ENCODE data around the gene TMEM163.

Gene TMEM163

GRCh38 chr2:134669731-134670669 is 48.8 kb downstream of the TMEM163 start:
- no peak for DNase-seq (ENCODE audit: low read depth)
- TF ChIP-seq CTCF (IDR thresholded peaks at IDR 0.05; ENCODE audit: low read depth, low read length, missing control alignments) = no peak
- H3K4me3 ChIP-seq (ENCODE audit: low read depth, low read length) = no peak overlapping the region

- no peak for DNase-seq (ENCODE audit: low read depth)
- H3K4me3 ChIP-seq (ENCODE audit: low read depth, low read length) = no peak overlapping the region
- TF ChIP-seq CTCF (IDR thresholded peaks at IDR 0.05; ENCODE audit: low read depth, low read length, missing control alignments) = no peak
Observed at GRCh38 chr2:134668821-134669220, 50.0 kb downstream of the TMEM163 start.

- H3K4me3 ChIP-seq (ENCODE audit: low read depth, low read length) = no peak overlapping the region
- no peak for DNase-seq (ENCODE audit: low read depth)
- no peak for TF ChIP-seq CTCF (IDR thresholded peaks at IDR 0.05; ENCODE audit: low read depth, low read length, missing control alignments)
Observed at GRCh38 chr2:134667541-134667940, 51.3 kb downstream of the TMEM163 start.

GRCh38 chr2:134667081-134667480 is 51.7 kb downstream of the TMEM163 start:
- no peak for TF ChIP-seq CTCF (IDR thresholded peaks at IDR 0.05; ENCODE audit: low read depth, low read length, missing control alignments)
- H3K4me3 ChIP-seq (ENCODE audit: low read depth, low read length) = no peak overlapping the region
- DNase-seq (ENCODE audit: low read depth) = no peak

- TF ChIP-seq CTCF (IDR thresholded peaks at IDR 0.05; ENCODE audit: low read depth, low read length, missing control alignments) = no peak
- H3K4me3 ChIP-seq (ENCODE audit: low read depth, low read length) = no peak overlapping the region
Observed at GRCh38 chr2:134665727-134666506, 52.9 kb downstream of the TMEM163 start.

GRCh38 chr2:134663451-134664450 is 55.0 kb downstream of the TMEM163 start:
- TF ChIP-seq CTCF (IDR thresholded peaks at IDR 0.05; ENCODE audit: low read depth, low read length, missing control alignments) = no peak
- DNase-seq (ENCODE audit: low read depth) = no peak
- H3K4me3 ChIP-seq (ENCODE audit: low read depth, low read length) = no peak overlapping the region

More at GRCh38 chr2:134665727-134666506, 52.9 kb downstream of the TMEM163 start:
- DNase-seq (ENCODE audit: low read depth) = no peak

Measured in GM12864 (cell line).